GM19452 (cell line): Measurements from ENCODE around the gene ARSK.

Experiments
- ATAC-seq: cut with Tn5 transposase; IDR thresholded peaks from one replicate; pipeline ENCODE4 v1.9.1; 2021; ENCODE audit not compliant: unreplicated experiment

The ARSK gene, protein sequence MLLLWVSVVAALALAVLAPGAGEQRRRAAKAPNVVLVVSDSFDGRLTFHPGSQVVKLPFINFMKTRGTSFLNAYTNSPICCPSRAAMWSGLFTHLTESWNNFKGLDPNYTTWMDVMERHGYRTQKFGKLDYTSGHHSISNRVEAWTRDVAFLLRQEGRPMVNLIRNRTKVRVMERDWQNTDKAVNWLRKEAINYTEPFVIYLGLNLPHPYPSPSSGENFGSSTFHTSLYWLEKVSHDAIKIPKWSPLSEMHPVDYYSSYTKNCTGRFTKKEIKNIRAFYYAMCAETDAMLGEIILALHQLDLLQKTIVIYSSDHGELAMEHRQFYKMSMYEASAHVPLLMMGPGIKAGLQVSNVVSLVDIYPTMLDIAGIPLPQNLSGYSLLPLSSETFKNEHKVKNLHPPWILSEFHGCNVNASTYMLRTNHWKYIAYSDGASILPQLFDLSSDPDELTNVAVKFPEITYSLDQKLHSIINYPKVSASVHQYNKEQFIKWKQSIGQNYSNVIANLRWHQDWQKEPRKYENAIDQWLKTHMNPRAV

GRCh38 chr5:95554647-95555548, at the start of gene ARSK, which contains the start of gene SKIC3:
ARSK (plus strand) TSS chr5:95555101; CDS start chr5:95555279, 178 bp downstream.
SKIC3 (minus strand) TSS chr5:95554977; CDS start chr5:95547150, 7,827 bp downstream.
- ATAC-seq = peak; percentile 93

DNA sequence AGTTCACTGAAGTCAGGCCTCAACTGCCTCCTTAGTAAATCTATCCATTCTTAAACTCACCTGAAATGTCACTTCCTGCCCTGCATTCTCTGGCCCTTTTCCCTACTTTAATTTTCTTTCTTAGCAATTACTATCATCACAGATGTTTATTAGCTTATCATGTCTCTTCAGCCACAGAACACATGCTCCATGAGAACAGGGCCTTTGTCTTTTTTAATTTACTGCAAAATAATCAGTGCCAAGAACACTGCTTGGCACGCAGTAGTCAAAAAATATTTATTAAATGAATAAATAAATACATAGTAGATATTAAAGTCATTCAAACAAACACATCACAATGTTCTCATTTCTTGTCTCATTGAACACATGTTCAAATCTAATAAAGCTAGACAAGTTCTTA, 46.4 kb upstream of the ARSK start:
- no peak for ATAC-seq

DNA sequence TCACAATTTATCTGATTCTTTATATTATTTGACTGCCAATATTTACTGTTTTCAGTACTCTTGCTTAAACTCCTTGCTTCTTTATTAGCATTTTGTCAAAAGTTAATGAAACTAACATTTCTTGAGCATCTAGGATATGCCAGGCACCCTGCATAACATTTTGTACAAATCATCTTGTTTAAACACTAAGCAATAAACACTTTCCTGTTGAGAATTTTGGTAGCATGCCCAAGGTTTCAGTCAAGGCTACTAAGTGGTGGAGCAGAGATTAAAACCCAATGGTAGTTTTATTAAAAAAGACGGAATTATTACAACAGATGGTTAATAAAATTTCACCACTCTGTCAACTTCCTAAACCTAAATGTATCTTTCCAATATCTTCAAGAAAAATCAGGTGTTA, 43.3 kb upstream of the ARSK start:
- ATAC-seq = no peak

DNA sequence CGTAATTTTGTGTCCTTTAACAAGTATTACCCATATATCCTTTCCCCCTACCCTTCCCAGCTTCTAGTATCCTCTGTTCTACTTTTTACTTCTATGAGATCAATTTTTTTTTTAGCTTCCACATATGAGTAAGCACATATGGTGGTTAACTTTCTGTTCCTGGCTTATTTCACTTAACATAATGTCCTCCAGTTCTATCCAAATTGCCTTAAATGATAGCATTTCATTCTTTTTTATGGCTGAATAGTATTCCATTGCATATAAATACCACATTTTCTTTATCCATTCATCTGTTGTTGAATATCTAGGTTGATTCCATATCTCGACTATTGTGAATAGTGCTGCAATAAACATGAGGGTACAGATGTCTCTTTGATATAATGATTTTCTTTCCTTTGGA, 36.5 kb upstream of the ARSK start:
- ATAC-seq = no peak

DNA sequence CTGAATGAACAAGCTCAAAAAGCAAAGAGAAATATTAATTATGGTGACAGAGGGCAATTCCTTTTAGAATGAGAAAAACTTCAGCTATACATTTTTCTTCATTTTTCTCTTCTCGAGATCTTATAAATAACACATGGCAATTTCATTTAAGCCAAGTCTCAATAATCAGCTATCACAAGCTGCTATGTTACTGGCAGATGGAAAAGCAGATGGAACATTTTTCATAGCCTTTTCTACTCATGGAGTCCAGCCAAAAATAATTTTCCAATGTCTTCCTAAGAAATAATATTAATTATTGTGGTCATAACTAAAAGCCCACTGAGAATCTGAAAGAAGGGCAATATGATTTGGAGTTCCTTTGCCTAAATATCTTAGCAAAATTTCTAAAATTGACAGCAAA, 35.8 kb upstream of the ARSK start:
- no peak for ATAC-seq

DNA sequence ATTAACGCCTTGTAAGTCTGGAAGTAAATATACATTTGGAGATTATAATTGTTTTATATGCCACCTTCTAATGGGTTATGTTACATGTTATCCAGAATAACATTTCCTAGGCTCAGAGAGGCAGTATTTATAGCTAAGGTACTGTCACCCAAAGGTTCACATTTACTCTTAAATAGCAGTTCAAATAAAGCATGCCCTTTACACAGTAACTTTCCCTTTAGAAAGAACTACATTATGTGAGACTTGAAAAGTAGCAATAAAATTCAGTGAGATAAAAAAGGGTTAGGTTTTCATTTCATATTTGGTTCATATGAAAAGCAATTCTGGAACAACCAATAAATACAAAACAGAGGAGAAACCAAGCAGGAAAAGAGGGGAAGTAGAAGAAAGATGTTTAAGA, 35.2 kb upstream of the ARSK start:
- ATAC-seq = no peak

- ATAC-seq = no peak
Observed at GRCh38 chr5:95520206-95520605, 34.7 kb upstream of the ARSK start.

DNA sequence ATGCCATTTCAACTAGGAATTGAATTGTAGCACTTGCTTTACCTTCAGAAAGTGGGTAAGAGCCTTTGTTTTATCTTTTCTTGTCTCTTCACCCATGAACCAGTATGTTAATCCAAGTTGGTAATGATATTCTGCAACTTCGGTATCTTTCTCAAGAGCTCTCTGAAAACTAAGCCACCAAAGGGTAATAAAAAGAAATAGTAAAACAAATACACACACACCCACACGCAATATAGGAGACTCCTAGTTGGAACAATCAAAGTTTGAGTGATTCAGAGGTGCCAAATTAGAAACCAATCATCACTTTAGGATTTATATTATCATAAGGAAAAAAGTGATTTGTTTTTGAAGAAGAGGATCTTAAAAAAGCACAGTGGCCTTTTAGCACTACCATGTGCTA, 30.5 kb upstream of the ARSK start:
- no peak for ATAC-seq

DNA sequence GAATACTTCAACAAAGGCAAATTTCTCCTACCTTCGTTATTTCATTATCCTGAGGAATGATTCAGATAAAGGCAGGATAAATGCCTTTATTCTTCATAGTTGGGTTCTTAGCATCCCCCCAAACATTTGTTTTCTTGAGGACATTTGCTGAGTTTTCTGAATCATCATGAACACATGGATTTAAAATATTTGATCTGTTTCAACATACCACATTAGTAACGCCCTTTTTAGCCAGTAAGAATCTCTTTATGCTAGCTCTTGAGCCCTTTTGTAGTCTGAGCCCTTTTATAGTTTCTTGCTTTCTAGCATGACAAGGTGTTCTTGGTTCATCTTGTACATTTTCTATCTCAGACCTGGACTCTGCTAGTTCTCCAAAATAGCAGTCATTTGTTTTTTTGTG, 28.0 kb upstream of the ARSK start:
- ATAC-seq = no peak

- no peak for ATAC-seq
Observed at GRCh38 chr5:95528565-95528964, 26.3 kb upstream of the ARSK start.

DNA sequence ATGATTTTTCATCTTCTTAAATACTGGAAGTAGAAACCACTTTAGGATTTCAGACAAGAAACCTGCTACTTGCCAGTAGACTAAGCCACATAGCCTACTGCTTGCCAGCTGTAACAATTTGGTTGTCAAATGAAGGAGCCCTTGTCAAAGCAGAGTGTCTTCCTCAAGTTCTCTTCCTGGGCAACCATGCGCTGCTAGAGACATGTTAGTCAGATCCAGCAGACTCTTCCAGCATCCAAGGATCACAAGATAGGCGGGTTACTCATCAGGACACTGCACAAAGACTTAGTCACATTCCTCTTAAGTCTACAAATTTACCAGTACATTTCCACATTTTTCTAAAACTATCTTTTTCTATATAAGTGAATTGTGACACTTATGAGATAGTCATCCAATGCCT, 24.5 kb upstream of the ARSK start:
- ATAC-seq = no peak

- no peak for ATAC-seq
Observed at GRCh38 chr5:95531491-95531890, 23.4 kb upstream of the ARSK start.

- no peak for ATAC-seq
Observed at GRCh38 chr5:95532415-95532814, 22.5 kb upstream of the ARSK start.

DNA sequence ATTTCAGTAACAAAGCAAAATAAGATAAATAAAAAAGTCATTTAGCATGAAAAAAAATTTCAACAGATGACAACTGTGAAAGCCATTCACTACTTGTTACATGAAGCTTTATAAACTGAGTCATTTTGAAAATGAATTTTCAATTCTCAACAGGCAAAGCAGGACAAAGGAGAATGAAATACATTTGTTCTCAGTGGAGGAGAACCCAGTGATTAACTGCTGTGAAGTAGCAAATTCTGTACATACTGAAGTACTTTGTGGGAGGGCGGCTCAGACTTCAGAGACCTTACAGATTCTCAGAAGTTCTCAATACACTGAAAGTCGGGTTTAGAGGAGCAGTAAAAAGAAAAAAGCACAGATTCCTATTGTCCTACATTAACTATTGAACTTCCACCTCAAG, 21.8 kb upstream of the ARSK start:
- no peak for ATAC-seq

GRCh38 chr5:95533761-95534160, 21.1 kb upstream of the ARSK start:
- no peak for ATAC-seq

GRCh38 chr5:95537501-95537900, 17.4 kb upstream of the ARSK start:
- ATAC-seq = no peak

DNA sequence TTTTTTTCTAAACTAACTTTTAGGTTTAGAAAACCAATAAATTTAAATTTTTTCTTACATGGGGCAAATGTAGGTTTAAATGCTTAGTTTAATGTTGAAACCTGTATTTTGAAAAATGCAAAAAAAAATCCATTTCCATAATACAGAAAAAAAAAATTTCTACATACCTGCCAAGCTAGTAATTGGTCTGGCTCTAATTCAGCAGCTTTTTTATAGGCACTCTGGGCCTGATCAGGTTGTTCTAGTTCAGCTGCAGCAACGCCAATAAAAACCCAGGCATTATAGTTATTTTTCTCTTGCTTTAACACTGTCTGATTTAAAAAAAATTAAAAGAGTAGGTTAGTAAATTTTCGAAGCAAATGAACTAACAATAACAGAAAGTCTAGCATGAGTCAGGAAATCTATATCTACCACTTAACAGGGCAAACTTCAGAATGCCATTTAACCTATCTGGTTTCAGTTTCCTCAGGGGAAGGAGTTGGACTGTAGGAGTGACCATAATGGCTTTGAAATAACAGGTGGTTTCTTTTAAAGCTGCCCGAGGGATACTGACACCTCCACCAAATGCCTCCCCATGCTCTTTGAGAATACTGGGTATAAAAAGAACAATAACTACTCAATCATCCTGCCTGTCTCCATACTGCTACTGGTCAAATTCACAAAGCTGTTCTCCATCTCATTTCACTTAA, 11.7 kb upstream of the ARSK start:
- ATAC-seq = no peak

- ATAC-seq = no peak
Observed at GRCh38 chr5:95549030-95549429, 5.9 kb upstream of the ARSK start.

- ATAC-seq = peak; percentile 28
Observed at GRCh38 chr5:95554331-95554646, 612 bp upstream of the ARSK start.

- no peak for ATAC-seq
Observed at GRCh38 chr5:95555553-95555952, 652 bp downstream of the ARSK start.

- ATAC-seq = no peak
Observed at GRCh38 chr5:95557841-95558240, 2.9 kb downstream of the ARSK start.
